NCI-H2171 treated with DMSO at 0.1 percent for 48 hours (cell line): ENCODE data around the gene KIF16B.
"Not testable (repeated sequence)": the region's sequence is repeated elsewhere in the genome, so short reads cannot be mapped to it uniquely, and the experiment has no call there.

Source experiments
- DNase-seq: peaks from one replicate; lab custom pipeline; 2025; lab: John Stamatoyannopoulos, UW

Gene KIF16B

DNA sequence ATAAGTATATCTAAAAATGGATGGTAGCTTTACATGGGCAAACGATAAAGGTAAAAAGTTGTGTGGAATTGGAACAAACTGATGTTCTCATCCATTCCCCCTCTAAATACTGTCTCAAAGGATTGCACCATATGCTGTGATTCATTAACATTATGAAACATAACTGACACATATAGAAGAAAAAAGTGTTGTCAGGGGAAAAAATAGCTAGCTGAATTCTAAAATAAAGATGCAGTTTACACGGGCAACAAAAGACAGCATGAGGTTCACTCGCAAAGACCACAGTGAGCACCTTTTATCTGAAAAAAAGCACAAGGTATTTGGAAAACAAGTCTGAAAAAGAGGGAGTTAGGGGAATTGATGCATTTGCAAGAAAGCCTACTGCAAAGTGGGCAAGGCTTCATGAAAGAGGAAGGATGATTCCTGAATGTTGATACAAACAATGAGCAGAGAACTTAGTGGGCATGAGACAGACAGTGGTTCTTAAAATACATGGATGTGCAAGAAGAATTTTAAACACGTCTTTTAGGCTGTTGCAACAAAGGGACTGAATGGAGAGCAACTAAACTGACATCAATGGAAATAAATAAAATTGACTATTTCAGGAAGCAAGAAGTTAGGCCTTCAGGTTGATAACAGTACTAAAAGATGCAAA lies 280.9 kb downstream of the KIF16B start:
- DNase-seq = no peak

DNA sequence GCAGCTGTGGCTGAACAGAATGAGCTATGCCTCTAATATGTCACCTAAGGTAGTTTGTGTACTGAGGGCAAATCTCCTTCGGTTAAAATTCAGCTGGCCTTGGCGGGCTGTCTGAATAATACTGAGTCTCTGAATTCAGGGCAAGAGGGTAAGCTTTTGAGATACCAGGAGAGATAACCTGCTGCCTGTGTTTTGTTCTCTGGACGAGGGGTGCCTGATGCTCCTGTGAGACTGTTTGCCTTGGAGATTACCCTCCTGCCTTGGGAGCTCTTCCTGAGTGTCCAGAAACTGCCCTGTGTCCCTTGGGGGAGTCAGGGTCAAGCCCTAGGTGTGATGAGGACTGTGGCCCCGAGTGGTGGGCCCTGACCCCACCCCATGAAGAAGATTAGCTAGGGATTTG lies 282.9 kb downstream of the KIF16B start:
- no peak for DNase-seq

DNA sequence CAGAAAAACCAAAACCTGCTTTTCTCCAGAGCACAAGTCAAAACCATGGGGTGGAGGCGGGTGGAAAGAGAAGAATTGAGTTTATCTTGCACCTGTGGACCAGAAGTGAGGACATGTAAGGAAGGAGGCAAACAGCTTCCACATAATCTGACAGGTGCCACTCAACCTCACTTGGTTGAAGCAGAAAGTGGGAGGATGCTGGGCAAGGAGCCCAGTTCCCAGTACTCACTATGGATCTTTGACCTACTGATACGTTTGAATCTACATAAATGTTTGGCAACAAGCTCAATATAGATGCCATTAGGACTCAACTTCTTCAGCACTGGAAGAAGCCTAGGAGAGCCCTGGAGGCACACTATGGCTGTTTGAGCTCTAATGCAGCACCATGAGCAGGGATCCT lies 285.5 kb downstream of the KIF16B start:
- DNase-seq = no peak

DNA sequence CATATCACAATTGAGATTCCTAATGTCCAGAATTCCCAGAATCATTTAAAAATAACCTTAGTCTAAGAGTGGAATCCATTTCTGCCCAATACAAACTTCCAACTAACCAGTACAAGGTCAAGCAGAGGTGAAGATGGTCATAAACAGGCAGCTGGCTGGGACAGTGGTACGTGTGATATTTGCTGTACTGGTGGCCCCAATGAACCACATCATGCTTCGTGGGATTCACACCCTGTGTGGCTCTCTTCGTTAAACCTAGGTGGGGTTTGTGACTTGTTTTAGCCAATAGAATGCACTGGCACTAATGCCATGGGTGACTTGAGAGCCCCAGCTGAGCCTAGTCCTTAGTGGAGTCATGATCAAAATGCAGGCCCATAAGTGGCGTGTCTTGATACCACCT lies 286.6 kb downstream of the KIF16B start:
- DNase-seq = no peak

DNA sequence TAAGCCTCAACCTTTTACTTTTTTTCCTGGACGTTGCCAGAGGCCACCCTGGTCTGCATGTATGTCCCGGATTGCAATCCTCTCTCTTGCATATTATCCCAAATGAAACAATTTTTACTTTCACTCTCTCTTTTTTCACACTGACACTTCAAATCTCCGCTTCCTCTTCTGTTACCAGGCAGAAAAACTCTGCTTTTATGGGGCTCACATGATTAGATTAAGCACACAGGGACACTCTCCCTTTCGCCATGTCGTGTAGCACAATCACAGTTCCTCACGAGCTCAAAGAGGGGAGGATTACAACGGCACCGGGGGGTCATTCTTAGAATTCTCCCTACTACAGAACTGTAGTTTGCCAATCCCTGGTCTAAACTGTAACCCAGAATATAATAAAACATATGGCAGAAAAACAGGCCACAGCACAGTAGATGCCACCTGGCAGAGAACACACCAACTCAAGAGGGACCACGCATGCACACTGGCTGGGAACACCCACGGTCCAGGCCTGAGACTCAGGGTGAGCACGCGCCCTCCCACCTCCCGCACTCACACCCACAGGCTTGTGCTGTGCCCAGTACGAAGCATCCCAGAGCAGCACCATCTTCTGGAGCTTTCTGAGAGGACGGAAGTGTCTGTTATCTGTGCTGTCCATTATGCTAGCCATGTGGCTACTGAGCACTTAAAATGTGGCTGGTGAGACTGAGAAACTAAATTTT lies 288.7 kb downstream of the KIF16B start:
- DNase-seq = no peak

DNA sequence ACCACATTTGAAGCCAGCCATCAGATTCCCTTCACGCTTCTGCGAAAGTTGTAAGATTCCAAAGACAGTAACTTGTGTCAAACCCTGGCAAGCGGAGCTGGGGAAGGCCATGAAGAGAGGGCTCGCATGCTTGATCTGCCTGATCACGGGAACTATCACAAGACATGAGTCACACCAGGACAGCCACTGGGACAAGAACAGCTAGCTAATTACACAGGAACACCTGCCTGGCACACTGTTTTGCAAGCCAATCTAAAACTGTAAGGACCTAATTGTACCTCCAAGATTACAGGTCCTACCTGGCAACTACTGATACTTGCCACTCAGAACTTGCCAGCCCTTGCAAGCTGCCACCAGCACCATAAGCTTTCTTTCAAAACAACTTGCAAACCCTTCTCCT lies 289.3 kb downstream of the KIF16B start:
- DNase-seq = peak; percentile 12

DNA sequence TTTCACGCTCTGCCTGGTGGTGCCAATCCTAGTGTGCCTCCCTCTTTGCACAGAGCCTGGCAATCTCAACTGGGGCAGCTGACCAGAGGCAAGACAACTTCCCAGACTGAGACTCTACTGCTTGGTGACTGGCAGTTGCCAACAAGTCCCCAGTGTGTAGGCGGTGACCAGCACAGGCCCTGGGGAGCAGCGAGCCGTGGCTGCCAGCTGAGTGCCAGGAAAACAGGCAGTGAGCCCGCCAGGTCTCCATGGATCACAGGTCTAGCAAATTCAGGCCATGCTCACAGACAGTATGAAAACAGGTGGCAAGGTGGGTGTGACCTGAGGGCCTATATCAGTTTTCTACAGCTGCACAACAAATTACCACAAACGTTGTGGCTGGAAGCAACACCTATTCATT lies 289.9 kb downstream of the KIF16B start:
- DNase-seq = no peak

DNA sequence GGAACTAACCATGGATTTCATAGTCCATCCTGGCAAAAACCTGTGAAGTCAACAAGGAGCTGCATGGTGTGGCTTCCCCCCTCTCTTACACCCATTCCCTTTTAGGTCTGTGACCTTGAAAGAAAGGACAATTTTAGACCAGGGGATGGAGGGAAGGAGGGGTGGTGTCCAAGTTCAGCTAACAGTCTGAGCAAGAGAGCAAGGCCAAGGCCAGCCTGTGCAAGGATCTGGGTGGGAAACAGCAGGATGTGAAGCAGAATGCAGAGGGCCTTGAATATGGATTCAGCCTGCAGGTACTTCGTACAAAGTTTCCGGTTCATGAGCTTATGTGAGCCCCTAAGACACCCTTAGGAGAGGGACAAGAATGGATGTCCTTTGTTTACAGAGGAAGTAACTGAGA lies 293.0 kb downstream of the KIF16B start:
- DNase-seq = no peak

DNA sequence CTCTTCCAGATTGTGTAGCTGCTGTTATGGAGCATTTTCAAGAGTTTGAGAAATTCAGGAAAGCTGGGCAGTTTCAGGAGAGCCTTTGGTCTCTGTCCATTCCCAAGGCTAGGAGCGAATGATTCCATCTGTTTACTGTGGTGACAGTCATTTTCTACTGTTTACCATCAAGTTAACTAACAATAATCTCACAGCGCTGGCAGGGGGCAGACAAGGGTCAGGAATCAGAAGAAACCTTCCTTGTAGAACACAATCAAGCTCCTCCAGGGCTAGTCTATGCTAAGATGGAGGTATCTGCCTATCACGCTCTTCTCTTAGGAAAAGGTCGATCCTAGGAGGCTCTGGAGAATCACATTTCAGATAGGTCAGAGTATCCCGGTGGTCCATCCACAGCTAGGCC lies 293.9 kb downstream of the KIF16B start:
- DNase-seq = no peak

DNA sequence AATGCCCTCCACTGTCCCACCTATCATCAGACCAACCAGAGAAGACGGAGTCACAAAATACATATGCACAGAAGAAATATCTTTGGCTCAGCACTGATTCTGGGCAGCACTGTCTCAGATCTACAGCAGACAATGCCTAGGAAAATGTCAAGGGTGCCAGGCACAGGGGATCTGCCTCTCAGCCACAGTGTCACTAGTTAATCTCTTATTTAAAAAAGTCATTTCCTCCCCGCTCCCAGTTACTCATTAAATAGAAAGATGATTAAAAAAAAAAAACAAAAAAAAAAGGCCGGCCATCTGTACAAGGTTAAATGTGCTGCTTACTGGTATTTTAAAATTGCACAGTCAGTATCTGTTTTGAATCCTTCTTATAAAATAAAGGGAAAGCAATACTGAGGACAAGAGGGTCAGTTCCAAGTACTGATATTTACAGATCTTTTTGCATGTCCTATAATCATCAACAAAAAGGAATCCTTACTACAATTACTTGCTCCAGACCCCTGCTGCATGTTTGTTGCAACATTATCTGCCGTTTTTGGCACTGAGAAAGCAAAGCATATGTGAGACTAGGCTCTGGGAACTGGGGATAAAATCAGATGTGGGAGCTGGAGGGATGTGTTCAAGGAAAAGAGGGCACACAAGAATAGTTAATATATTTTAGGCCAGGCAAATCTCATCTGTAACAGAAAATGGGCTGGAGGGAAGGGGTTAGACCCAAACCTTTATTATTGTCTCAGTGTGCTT lies 299.3 kb downstream of the KIF16B start:
- peak; percentile 93 for DNase-seq

DNA sequence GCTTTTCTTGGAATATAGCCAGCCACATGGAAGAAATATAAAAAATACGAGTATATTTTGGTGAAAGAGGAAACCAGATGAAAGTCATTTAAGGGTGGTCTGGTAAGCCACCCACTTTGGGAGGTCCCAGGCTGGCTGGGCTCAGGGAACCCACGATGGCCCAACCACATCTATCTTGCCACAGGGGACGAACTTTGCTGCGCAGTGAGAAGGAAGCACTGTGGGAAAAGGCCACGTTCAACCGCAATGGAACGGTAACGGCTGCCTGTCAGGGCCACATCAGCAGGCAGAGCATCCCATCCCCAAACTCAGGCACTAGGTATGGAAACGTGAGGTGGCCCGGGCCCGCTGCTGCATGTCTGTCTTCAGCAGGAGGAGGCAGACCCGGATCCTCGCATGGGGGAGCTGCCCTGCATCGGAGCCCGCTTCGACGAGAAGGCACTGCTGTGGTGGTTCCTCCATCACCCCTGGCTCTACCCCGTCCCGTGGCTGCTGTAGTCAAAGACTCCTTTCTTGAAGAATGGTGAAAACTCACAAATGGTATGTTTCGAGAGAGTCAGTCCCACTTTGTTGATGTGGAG lies 300.4 kb downstream of the KIF16B start:
- DNase-seq = no peak

DNA sequence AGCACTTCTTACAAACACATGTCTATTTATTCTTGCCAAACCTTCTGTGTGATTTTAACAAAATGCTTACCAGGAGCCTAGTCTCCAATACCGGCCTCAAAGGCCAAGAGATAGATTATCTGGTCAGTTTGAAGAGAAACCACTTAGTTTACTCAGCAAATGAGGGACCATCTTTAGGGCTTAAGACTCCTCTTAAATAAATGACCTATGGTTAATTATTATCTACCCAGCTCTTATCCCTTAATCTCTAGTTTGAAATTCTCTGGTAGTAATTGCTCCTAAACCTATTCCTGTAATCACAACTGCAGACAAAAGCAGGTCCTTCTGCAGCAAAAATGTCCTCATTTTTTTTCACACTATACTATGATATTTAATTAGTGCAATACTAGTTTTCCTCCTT lies 301.8 kb downstream of the KIF16B start:
- no peak for DNase-seq

DNA sequence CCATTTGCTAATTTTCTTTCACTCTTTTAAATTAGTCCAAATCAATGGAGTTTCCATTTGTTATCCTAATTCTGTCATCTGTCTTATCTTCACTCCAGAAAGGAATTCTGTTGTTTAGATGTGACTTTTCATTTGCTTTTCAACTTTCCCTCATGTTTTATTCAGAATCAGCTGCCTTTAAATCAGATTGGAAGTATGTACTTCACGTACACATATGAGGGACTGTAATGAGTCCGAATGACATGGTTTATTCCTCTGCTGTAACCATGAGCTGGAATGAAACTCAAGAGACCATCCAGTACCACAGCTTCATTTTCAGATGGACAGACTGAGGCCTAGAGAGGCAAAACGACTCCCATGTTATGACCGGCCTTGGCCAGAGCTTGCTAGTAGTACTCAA lies 302.3 kb downstream of the KIF16B start:
- no peak for DNase-seq

DNA sequence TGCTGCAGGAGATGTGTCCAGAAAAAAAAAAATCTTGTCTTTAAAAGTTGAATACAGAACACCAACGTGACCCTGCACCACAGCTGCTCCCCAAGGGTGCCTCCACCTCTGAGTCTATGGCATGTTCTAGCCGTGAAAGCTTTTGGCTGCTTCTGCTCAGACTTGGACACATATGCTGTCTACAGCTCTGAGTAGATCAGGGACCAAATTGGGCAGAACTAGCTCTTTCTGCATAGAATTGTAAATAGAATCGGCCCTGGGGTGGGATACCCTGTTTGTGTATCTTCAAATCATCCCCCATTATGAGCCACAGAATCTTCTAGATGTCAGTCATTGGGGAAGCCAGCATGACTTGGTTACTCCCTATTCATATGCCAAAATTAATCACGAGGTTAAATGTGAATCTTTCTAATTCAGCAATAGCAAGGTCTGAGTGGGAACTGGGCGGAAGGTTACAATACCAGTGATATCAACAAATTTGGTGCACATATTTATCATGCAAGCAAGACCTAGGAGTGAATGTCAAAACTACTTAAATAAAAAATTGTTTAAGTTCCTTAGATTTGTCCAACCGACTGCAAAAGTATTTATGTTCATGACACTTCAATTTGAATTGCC lies 302.8 kb downstream of the KIF16B start:
- no peak for DNase-seq

DNA sequence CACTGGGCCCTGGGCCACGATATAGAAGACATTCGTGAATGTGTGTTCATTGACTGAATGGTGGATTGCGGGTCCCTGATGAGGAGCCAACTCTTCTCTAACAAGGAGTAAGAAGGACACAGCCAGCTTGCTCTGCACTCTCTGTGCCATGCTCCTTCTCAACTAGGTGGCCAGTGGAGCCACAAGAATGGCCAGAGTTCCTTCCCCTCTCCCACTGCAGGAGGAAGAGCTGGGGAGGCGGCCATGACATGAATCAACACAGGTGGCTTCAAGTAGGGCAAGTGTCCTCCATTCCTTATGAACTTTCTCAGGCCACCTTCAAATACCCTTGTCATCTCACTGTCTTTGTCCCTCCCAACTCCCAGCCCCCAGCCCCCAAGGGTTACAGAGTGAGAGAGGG lies 305.7 kb downstream of the KIF16B start:
- no peak for DNase-seq

DNA sequence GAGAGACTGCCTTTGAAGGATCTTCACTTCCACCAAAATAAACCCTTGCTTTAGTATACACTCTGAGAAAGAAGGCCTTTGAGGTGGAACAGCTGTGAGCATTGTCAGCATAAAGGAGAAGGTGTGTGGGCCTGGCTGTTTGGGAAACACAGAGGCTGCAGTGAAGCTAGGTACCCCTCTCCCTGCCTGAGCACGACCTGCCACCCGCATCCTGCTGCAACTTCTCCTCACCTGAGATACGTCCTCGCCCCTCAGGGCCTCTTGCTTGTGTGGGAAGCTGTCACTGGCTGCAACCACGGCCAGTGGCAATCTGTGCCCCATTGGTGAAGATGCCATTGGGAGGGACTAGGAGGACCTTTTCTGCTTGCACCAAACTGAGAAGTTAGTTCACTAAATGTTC lies 307.9 kb downstream of the KIF16B start:
- no peak for DNase-seq

DNA sequence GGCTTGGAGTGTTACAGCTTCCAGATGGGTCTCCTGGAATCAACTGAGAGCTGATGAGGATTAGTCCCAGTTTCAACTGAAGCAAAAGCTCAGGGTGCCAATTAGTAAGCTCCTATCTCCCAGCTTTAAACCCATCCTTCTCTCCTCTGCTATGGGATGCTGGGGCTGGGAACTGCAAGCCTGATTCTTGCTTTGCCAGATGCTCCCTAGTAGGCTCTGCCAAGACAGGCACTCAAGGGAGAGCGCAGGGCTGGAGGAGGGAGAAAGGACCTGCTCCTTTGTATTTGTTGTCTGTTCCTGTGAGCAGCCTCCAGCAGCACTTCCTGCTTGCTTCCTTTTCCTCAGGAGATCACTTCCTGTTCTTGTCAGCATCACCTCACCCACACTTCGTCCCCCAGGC lies 309.7 kb downstream of the KIF16B start:
- peak; percentile 79 for DNase-seq

DNA sequence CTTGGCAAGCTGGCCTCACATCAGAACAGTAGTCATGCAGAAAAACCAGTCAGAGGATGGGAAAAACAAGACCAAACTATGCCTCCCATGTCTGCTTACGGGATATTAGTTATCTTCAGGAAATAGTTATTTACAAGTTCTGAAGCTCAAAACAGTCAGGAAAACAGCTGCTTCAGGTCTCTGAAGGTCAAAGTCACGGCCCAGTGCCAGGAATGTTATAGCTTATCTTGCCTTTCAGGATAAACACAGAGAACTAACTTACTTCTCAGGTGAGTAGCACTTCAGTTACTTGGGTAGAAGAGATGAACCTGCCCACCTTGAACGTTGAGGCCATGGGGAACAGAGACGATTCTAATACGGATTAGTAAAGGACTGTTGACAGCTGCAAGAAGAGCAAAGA lies 310.7 kb downstream of the KIF16B start:
- no peak for DNase-seq

DNA sequence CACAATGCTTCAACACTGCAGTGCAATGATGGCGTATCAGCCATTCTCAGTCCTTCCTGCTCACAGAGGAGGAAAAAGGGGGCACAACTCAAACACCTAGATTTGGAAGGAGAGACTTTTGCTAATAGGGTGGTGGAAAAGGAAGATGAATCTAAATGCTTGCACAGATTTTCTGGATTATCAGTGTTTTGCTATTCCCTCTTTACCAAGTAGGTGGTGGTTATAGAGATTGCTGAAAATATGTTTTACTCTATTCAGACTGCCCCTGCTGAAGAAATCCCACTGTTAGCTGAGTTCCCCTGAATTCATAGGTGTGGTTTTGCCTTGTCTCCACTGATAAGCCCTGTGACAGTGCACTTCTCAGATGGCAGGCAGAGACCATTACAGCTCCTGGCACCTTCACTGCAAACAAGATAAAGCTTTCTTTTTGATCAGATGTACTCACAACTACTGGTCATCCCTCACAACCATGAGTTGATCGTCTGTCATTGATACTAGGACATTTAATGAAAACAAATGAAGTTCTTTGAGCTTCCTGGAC lies 311.4 kb downstream of the KIF16B start:
- no peak for DNase-seq

DNA sequence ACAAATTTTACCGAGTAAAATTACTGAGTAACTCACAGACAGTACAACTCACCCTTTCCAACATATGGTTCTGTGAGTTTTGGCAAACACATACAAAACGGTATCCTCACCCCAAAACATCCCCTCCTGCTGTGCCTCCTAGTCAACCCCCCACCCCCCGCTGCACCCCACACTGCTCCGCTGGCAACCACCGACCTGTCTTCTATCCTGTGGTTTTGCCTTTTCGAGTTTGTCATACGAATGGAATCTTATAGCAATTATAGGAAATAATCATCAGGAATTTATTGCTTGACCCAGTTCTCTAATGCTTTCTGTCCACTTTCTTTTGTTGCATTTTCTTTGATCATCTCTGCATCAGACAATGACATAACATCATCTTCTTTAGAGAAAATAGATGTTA lies 312.3 kb downstream of the KIF16B start:
- no peak for DNase-seq

DNA sequence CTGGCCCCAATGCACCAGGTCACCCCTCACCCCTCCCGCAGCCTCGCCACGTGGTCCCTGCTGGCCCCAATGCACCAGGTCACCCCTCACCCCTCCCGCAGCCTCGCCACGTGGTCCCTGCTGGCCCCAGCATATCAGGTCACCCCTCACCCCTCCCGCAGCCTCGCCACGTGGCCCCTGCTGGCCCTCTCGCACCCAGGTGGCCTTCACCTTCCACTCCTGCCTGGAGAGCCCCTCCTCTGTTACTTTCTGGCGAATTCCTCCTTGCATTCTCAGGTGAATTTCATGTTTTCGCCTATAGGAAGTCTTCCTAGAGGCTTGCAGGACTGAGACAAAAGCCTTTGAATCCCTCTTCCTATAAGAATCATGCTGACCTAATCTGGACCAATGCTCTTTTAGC lies 313.1 kb downstream of the KIF16B start:
- DNase-seq = not testable (repeated sequence)

DNA sequence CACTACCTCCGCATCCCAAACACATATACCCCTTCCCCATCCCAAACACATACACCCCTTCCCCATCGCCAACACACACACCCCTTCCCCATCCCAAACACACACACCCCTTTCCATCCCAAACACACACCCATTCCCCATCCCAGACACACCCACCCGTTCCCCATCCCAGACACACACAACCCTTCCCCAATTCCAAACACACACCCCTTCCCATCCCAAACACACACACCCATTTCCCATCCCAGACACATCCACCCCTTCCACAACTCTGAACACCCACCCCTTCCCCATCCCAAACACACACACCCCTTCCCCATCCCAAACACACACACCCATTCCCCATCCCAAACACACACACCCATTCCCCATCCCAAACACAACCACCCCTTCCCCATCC lies 314.5 kb downstream of the KIF16B start:
- DNase-seq = no peak
